ENCODE results near the gene TERT. TPM values are rescaled to one million over a fixed set of nuclear protein-coding genes. Genes with fewer than 3 reads are reported as not detected.

The TERT gene
- total and polyA plus RNA-seq, 2 of the 8 experiments (the other 6 are each of a cell fraction or from before 2014, with no cell fraction given), result 13.1 to 23.1 TPM

DNA sequence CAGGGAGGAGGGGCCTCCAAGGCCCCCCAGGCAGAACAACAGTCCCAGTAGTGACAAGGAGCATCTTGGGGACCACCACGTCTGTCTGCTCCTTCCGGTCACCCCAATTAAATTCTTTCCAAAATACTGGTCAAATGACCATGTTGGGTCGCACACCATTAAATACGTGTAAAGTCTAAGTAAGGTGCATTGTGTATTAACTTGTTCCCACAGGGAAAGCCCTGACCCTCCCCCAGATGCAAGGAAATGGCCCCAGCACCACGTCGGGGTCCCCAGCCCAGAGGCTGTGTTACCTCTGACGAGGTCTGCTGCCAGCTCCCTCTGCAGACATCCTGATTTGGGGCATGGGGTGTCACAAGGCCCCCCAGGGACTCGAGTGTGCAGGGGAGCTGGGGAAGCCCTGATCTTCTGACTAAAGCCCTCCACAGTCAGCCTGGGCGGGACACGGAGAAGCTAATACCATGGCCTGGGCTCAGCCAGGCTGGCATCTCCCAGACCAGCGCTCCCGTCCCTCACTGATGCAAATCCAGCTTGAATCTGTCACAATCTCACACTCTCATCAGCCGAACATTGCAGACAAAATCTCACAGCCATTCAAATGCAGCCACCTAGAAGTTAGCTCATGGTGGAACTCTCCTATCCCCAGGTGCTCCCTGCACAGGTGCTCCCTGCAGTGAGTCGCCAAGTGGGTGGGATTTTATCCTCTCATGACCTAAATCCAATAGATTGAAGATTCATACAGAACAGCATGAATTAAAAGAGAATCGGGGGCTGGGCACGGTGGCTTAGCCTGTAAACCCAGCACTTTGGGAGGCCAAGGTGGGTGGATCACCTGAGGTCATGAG, 13.6 kb downstream of the TERT start:
- H3K18ac ChIP-seq (ENCODE audit: extremely low read depth, low read length), result no peak overlapping the region
- no peak overlapping the region for H3K4ac ChIP-seq (replicated peaks; ENCODE audit: insufficient read length, low read depth, low read length)
- peaks cover 6 to 12% of the 10 kb centered on the region in 2 experiments for H4K20me1 ChIP-seq (replicated peaks in 1 of 2; ENCODE audit: control insufficient read depth in 1 of 2, insufficient read depth in 2 of 2, low read length in 2 of 2)
- no peaks in the 10 kb centered on the region for H3K4me1 ChIP-seq (replicated peaks in 1 of 4; ENCODE audit: control insufficient read depth in 3 of 4, insufficient read depth in 4 of 4, low read length in 3 of 4)
- no peaks in the 10 kb centered on the region for H3K9me3 ChIP-seq (ENCODE audit: insufficient read depth in 2 of 2, low read depth in 1 of 2, low read length in 1 of 2)
- peaks cover 0 to 23% of the 10 kb centered on the region in 2 experiments; a peak in 2 of 4 replicates for H3K79me2 ChIP-seq (ENCODE audit: control insufficient read depth in 1 of 2, insufficient read depth in 2 of 2, low read length in 2 of 2)
- H3K4me2 ChIP-seq (ENCODE audit: insufficient read depth in 1 of 2, low read depth in 2 of 2, low read length in 2 of 2), result no peak overlapping the region
- no peak overlapping the region for H2BK12ac ChIP-seq (ENCODE audit: low read depth, low read length)
- H3K4me3 ChIP-seq (ENCODE audit: extremely low read depth in 1 of 4, insufficient read depth in 2 of 4, low read depth in 3 of 4, low read length in 4 of 4), result no peak overlapping the region
- FAIRE-seq (no peak), DNase-seq (ENCODE audit: low read depth in 1 of 2, low spot score in 2 of 2) (no peak)
- H4K91ac ChIP-seq (replicated peaks; ENCODE audit: insufficient read length, low read length), result no peak overlapping the region
- 90% methylated on average over 16 of the region's 16 CpGs; no CpG with 5 or more reads in 1 of the 2 experiments for whole genome bisulfite sequencing, 2 experiments (ENCODE audit: extremely low coverage in 1 of 2, insufficient coverage in 1 of 2, insufficient read length in 1 of 2, insufficient replicate concordance in 2 of 2, low coverage in 1 of 2, low lambda C conversion rate in 2 of 2, missing lambda C conversion rate in 1 of 2)
- no peak overlapping the region for H2BK120ac ChIP-seq (replicated peaks; ENCODE audit: low read depth, low read length)
- H2BK5ac ChIP-seq (ENCODE audit: low read depth, low read length), result no peak overlapping the region
- no peak overlapping the region for H2AK5ac ChIP-seq (ENCODE audit: low read depth, low read length)
- H3K36me3 ChIP-seq (ENCODE audit: control insufficient read depth in 2 of 4, insufficient read depth in 4 of 4, low read length in 3 of 4), result peaks cover 0 to 18% (median 8%) of the 10 kb centered on the region in 4 experiments; a peak in 4 of 8 replicates
- H3K9ac ChIP-seq (replicated peaks in 1 of 4; ENCODE audit: extremely low read depth in 1 of 4, low read depth in 3 of 4, low read length in 3 of 4), result no peak overlapping the region
- no peak overlapping the region for H3K56ac ChIP-seq (replicated peaks; ENCODE audit: insufficient read length, low read depth, low read length)
- no peaks in the 10 kb centered on the region for H3K23me2 ChIP-seq (ENCODE audit: low read depth, low read length)
- H4K8ac ChIP-seq (ENCODE audit: extremely low read depth, insufficient read depth, low read length), result no peak overlapping the region
- H2BK15ac ChIP-seq (ENCODE audit: low read length), result no peak overlapping the region
- H3K14ac ChIP-seq (ENCODE audit: insufficient read length), result no peak overlapping the region
- no peak overlapping the region for H2BK20ac ChIP-seq (ENCODE audit: low read length)
- H3K79me1 ChIP-seq (ENCODE audit: low read depth, low read length), result peaks cover 3% of the 10 kb centered on the region
- no peak overlapping the region for H3K23ac ChIP-seq (ENCODE audit: insufficient read length)
- ChIA-PET POLR2A (ENCODE audit: partially characterized antibody) (no interaction called here), CTCF (ENCODE audit: partially characterized antibody) (interaction anchor here (1.4 kb wide), 1 partner anchor 114 kb away, joined by 3 read pairs; no protein-coding TSS in a partner anchor)
- no peaks in the 10 kb centered on the region for H3K27me3 ChIP-seq (replicated peaks in 1 of 4; ENCODE audit: control insufficient read depth in 3 of 4, extremely low read depth in 1 of 4, insufficient read depth in 3 of 4, low read length in 3 of 4)
- no peak overlapping the region for H4K5ac ChIP-seq (ENCODE audit: insufficient read length, low read depth, low read length)
- H3K27ac ChIP-seq (ENCODE audit: low read depth, low read length), result no peak overlapping the region
- H2AFZ ChIP-seq (ENCODE audit: low read length), result no peak overlapping the region
- TF ChIP-seq SUZ12 (IDR thresholded peaks at IDR 0.05; ENCODE audit: low read length), result no peak
- TF ChIP-seq RAD21 (IDR thresholded peaks at IDR 0.05 in 1 of 2, conservative IDR thresholded peaks at IDR 0.05 in 1 of 2; ENCODE audit: low read depth in 2 of 2, low read length in 2 of 2), result no peak
- TF ChIP-seq KDM5A (IDR thresholded peaks at IDR 0.05; ENCODE audit: low read length), result no peak
- TF ChIP-seq SRF (IDR thresholded peaks at IDR 0.05; ENCODE audit: low read depth, low read length), result no peak
- TF ChIP-seq EP300 (IDR thresholded peaks at IDR 0.05; ENCODE audit: borderline replicate concordance in 1 of 2, low read depth in 2 of 2, low read length in 2 of 2), result no peak
- no peak for TF ChIP-seq JUND (IDR thresholded peaks at IDR 0.05; ENCODE audit: low read length)
- TF ChIP-seq RXRA (IDR thresholded peaks at IDR 0.05; ENCODE audit: insufficient read depth, low read depth, low read length), result no peak
- TF ChIP-seq, protein P1, sequence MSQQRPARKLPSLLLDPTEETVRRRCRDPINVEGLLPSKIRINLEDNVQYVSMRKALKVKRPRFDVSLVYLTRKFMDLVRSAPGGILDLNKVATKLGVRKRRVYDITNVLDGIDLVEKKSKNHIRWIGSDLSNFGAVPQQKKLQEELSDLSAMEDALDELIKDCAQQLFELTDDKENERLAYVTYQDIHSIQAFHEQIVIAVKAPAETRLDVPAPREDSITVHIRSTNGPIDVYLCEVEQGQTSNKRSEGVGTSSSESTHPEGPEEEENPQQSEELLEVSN (IDR thresholded peaks at IDR 0.05), result no peak
- TF ChIP-seq BRCA1 (IDR thresholded peaks at IDR 0.05; ENCODE audit: low read depth, low read length), result no peak
- no peak for TF ChIP-seq POLR2A (IDR thresholded peaks at IDR 0.05; ENCODE audit: control extremely low read depth in 1 of 2, low read depth in 2 of 2, low read length in 2 of 2)
- no peak for TF ChIP-seq SP1 (IDR thresholded peaks at IDR 0.05; ENCODE audit: low read depth, low read length)
